ENCODE results near the gene STARD5.

The STARD5 gene

GRCh38 chr15:81298611-81299010, 25.3 kb downstream of the STARD5 start:
- no peak overlapping the region for H3K4me3 ChIP-seq (ENCODE audit: low read depth, low read length)
- TF ChIP-seq CTCF (IDR thresholded peaks at IDR 0.05; ENCODE audit: control insufficient read depth, extremely low read depth, insufficient read depth) = no peak
- DNase-seq (ENCODE audit: low read depth) = no peak

GRCh38 chr15:81297603-81298575, 26.1 kb downstream of the STARD5 start:
- H3K4me3 ChIP-seq (ENCODE audit: low read depth, low read length) = no peak overlapping the region

GRCh38 chr15:81297147-81297572, 26.8 kb downstream of the STARD5 start:
- no peak for TF ChIP-seq CTCF (IDR thresholded peaks at IDR 0.05; ENCODE audit: control insufficient read depth, extremely low read depth, insufficient read depth)
- DNase-seq (ENCODE audit: low read depth) = no peak
- H3K4me3 ChIP-seq (ENCODE audit: low read depth, low read length) = no peak overlapping the region

More at GRCh38 chr15:81297603-81298575, 26.1 kb downstream of the STARD5 start:
- TF ChIP-seq CTCF (IDR thresholded peaks at IDR 0.05; ENCODE audit: control insufficient read depth, extremely low read depth, insufficient read depth) = no peak
- DNase-seq (ENCODE audit: low read depth) = no peak

GRCh38 chr15:81296673-81297072, 27.3 kb downstream of the STARD5 start:
- no peak overlapping the region for H3K4me3 ChIP-seq (ENCODE audit: low read depth, low read length)
- no peak for TF ChIP-seq CTCF (IDR thresholded peaks at IDR 0.05; ENCODE audit: control insufficient read depth, extremely low read depth, insufficient read depth)
- DNase-seq (ENCODE audit: low read depth) = no peak

- TF ChIP-seq CTCF (IDR thresholded peaks at IDR 0.05; ENCODE audit: control insufficient read depth, extremely low read depth, insufficient read depth) = no peak
- no peak for DNase-seq (ENCODE audit: low read depth)
- H3K4me3 ChIP-seq (ENCODE audit: low read depth, low read length) = no peak overlapping the region
Observed at GRCh38 chr15:81296186-81296585, 27.8 kb downstream of the STARD5 start.

- no peak for TF ChIP-seq CTCF (IDR thresholded peaks at IDR 0.05; ENCODE audit: control insufficient read depth, extremely low read depth, insufficient read depth)
- H3K4me3 ChIP-seq (ENCODE audit: low read depth, low read length) = no peak overlapping the region
- no peak for DNase-seq (ENCODE audit: low read depth)
Observed at GRCh38 chr15:81295486-81296121, 28.3 kb downstream of the STARD5 start.
